HEK293 (cell line): ENCODE measurements around the gene PALM2AKAP2.

ENCODE experiments used
- FEZF1 ChIP-seq: fragments of 450-650 bp; formaldehyde crosslinking; IDR thresholded peaks from 2 replicates; pipeline ENCODE4 v1.5.1; 2016; ENCODE audit warnings: missing biosample characterization, missing genetic modification characterization
- KLF16 ChIP-seq: fragments of 450-650 bp; formaldehyde crosslinking; IDR thresholded peaks from 2 replicates; pipeline ENCODE4 v1.5.1; 2017; ENCODE audit warnings: missing biosample characterization, missing genetic modification characterization
- ZBTB1 ChIP-seq: fragments of 450-650 bp; formaldehyde crosslinking; IDR thresholded peaks from 2 replicates; pipeline ENCODE4 v1.5.1; 2016; ENCODE audit warnings: missing biosample characterization, missing genetic modification characterization
- ZNF223 ChIP-seq: fragments of 450-650 bp; formaldehyde crosslinking; IDR thresholded peaks from 2 replicates; pipeline ENCODE4 v1.5.1; 2016; ENCODE audit warnings: missing biosample characterization, missing genetic modification characterization
- ZNF341 ChIP-seq: fragments of 450-650 bp; formaldehyde crosslinking; IDR thresholded peaks from 2 replicates; pipeline ENCODE4; 2016; ENCODE audit warnings: low read depth, missing biosample characterization, missing genetic modification characterization
- ZNF510 ChIP-seq: fragments of 450-650 bp; formaldehyde crosslinking; IDR thresholded peaks from 2 replicates; pipeline ENCODE4 v1.5.1; 2018; ENCODE audit warnings: mild to moderate bottlenecking, missing genetic modification characterization, missing biosample characterization; ENCODE audit not compliant: insufficient replicate concordance
- ZNF548 ChIP-seq: fragments of 450-650 bp; formaldehyde crosslinking; IDR thresholded peaks from 2 replicates; pipeline ENCODE4 v1.5.1; 2016; ENCODE audit warnings: missing biosample characterization, missing genetic modification characterization
- TF ChIP-seq, protein P1 (sequence below): fragments of 450-650 bp; formaldehyde crosslinking; optimal IDR thresholded peaks from 2 replicates; pipeline ENCODE3; 2016; ENCODE audit warnings: missing biosample characterization, mild to moderate bottlenecking, missing genetic modification characterization
- TF ChIP-seq, protein P2 (sequence below): fragments of 450-650 bp; formaldehyde crosslinking; IDR thresholded peaks from 2 replicates; pipeline ENCODE4 v1.5.1; 2016; ENCODE audit warnings: missing biosample characterization, missing genetic modification characterization
- TF ChIP-seq, protein P3 (sequence below): fragments of 450-650 bp; formaldehyde crosslinking; IDR thresholded peaks from 2 replicates; pipeline ENCODE4 v1.5.1; 2016; ENCODE audit warnings: missing biosample characterization, missing genetic modification characterization
- TF ChIP-seq, protein P4 (sequence below): fragments of 450-650 bp; formaldehyde crosslinking; IDR thresholded peaks from 2 replicates; pipeline ENCODE4 v1.5.1; 2016; ENCODE audit warnings: missing biosample characterization, missing genetic modification characterization, low read depth
- TF ChIP-seq, protein P5 (sequence below): fragments of 450-650 bp; formaldehyde crosslinking; IDR thresholded peaks from 2 replicates; pipeline ENCODE4 v1.5.1; 2016; ENCODE audit warnings: missing biosample characterization, missing genetic modification characterization

DNA sequence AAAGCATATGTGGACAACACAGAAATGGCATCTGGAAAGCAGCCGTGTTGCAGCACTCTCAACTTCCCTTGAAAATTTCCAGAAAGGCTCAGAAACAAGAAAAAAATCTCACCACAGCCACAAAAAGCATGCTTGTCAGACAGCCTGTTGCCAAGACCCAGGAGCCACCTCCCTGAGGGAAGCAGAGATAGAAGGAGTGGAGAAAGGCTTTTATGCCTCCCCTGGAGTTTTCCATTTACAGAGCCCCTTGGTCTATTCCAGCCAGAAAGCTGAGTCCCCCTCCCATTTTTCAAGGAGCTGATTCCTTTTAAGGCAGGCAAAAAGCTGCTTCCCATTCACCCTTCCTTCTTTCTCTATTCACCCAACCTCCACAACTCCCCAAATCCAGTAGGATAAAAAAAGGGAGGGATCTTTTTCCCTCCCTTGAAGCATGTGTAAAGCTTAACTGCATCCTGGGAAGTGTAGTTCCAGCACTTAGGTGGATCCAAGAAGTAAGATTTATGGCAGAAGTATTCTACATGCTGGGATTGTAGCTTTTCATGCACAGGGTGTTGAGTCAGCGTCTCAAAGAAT lies 37.1 kb upstream of the PALM2AKAP2 start:
- TF ChIP-seq, protein P1, sequence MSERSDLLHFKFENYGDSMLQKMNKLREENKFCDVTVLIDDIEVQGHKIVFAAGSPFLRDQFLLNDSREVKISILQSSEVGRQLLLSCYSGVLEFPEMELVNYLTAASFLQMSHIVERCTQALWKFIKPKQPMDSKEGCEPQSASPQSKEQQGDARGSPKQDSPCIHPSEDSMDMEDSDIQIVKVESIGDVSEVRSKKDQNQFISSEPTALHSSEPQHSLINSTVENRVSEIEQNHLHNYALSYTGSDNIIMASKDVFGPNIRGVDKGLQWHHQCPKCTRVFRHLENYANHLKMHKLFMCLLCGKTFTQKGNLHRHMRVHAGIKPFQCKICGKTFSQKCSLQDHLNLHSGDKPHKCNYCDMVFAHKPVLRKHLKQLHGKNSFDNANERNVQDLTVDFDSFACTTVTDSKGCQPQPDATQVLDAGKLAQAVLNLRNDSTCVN (tag by site-specific recombination) = no peak
- TF ChIP-seq FEZF1 (tag by site-specific recombination) (no peak), ZBTB1 (no peak), KLF16 (tag by site-specific recombination) (no peak), ZNF548 (no peak), ZNF223 (tag by site-specific recombination) (no peak), ZNF341 (tag by site-specific recombination) (peak; percentile 48; the same call in 1 of the 2 replicates), ZNF510 (tag by site-specific recombination) (no peak)
- TF ChIP-seq, protein P2, sequence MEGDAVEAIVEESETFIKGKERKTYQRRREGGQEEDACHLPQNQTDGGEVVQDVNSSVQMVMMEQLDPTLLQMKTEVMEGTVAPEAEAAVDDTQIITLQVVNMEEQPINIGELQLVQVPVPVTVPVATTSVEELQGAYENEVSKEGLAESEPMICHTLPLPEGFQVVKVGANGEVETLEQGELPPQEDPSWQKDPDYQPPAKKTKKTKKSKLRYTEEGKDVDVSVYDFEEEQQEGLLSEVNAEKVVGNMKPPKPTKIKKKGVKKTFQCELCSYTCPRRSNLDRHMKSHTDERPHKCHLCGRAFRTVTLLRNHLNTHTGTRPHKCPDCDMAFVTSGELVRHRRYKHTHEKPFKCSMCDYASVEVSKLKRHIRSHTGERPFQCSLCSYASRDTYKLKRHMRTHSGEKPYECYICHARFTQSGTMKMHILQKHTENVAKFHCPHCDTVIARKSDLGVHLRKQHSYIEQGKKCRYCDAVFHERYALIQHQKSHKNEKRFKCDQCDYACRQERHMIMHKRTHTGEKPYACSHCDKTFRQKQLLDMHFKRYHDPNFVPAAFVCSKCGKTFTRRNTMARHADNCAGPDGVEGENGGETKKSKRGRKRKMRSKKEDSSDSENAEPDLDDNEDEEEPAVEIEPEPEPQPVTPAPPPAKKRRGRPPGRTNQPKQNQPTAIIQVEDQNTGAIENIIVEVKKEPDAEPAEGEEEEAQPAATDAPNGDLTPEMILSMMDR = no peak
- TF ChIP-seq, protein P3, sequence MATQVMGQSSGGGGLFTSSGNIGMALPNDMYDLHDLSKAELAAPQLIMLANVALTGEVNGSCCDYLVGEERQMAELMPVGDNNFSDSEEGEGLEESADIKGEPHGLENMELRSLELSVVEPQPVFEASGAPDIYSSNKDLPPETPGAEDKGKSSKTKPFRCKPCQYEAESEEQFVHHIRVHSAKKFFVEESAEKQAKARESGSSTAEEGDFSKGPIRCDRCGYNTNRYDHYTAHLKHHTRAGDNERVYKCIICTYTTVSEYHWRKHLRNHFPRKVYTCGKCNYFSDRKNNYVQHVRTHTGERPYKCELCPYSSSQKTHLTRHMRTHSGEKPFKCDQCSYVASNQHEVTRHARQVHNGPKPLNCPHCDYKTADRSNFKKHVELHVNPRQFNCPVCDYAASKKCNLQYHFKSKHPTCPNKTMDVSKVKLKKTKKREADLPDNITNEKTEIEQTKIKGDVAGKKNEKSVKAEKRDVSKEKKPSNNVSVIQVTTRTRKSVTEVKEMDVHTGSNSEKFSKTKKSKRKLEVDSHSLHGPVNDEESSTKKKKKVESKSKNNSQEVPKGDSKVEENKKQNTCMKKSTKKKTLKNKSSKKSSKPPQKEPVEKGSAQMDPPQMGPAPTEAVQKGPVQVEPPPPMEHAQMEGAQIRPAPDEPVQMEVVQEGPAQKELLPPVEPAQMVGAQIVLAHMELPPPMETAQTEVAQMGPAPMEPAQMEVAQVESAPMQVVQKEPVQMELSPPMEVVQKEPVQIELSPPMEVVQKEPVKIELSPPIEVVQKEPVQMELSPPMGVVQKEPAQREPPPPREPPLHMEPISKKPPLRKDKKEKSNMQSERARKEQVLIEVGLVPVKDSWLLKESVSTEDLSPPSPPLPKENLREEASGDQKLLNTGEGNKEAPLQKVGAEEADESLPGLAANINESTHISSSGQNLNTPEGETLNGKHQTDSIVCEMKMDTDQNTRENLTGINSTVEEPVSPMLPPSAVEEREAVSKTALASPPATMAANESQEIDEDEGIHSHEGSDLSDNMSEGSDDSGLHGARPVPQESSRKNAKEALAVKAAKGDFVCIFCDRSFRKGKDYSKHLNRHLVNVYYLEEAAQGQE (tag by site-specific recombination) = no peak
- TF ChIP-seq, protein P4, sequence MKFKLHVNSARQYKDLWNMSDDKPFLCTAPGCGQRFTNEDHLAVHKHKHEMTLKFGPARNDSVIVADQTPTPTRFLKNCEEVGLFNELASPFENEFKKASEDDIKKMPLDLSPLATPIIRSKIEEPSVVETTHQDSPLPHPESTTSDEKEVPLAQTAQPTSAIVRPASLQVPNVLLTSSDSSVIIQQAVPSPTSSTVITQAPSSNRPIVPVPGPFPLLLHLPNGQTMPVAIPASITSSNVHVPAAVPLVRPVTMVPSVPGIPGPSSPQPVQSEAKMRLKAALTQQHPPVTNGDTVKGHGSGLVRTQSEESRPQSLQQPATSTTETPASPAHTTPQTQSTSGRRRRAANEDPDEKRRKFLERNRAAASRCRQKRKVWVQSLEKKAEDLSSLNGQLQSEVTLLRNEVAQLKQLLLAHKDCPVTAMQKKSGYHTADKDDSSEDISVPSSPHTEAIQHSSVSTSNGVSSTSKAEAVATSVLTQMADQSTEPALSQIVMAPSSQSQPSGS (tag by site-specific recombination) = no peak
- TF ChIP-seq, protein P5, sequence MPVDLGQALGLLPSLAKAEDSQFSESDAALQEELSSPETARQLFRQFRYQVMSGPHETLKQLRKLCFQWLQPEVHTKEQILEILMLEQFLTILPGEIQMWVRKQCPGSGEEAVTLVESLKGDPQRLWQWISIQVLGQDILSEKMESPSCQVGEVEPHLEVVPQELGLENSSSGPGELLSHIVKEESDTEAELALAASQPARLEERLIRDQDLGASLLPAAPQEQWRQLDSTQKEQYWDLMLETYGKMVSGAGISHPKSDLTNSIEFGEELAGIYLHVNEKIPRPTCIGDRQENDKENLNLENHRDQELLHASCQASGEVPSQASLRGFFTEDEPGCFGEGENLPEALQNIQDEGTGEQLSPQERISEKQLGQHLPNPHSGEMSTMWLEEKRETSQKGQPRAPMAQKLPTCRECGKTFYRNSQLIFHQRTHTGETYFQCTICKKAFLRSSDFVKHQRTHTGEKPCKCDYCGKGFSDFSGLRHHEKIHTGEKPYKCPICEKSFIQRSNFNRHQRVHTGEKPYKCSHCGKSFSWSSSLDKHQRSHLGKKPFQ (tag by site-specific recombination) = no peak
